ENCODE measurements around the gene LMO1.
A peak's percentile ranks its signal among the peaks of the same experiment; 100 is the strongest.

Gene LMO1

GRCh38 chr11:8263769-8264410 is at the start of gene LMO1:
Gene LMO1 (minus strand): TSS chr11:8263878. CDS start chr11:8263362, 516 bp downstream.
- peak; percentile 86 for DNase-seq

GRCh38 chr11:8312986-8313385 is 49.3 kb upstream of the LMO1 start:
- no peak for DNase-seq

- DNase-seq, result no peak
Observed at GRCh38 chr11:8311366-8311765, 47.7 kb upstream of the LMO1 start.

GRCh38 chr11:8310743-8311298 is 47.1 kb upstream of the LMO1 start:
- DNase-seq, result no peak

GRCh38 chr11:8309862-8310261 is 46.2 kb upstream of the LMO1 start:
- DNase-seq, result no peak

GRCh38 chr11:8309311-8309710 is 45.6 kb upstream of the LMO1 start:
- DNase-seq, result no peak

GRCh38 chr11:8307601-8308000 is 43.9 kb upstream of the LMO1 start:
- DNase-seq, result no peak

GRCh38 chr11:8301622-8302021 is 37.9 kb upstream of the LMO1 start:
- no peak for DNase-seq

GRCh38 chr11:8298801-8299786 is 35.4 kb upstream of the LMO1 start:
- DNase-seq, result no peak

GRCh38 chr11:8297781-8298440 is 34.2 kb upstream of the LMO1 start:
- no peak for DNase-seq

GRCh38 chr11:8296872-8297271 is 33.2 kb upstream of the LMO1 start:
- DNase-seq, result no peak

GRCh38 chr11:8296038-8296649 is 32.5 kb upstream of the LMO1 start:
- no peak for DNase-seq

- no peak for DNase-seq
Observed at GRCh38 chr11:8294251-8294935, 30.7 kb upstream of the LMO1 start.

- DNase-seq, result no peak
Observed at GRCh38 chr11:8293171-8293570, 29.5 kb upstream of the LMO1 start.

GRCh38 chr11:8292351-8292750 is 28.7 kb upstream of the LMO1 start:
- DNase-seq, result no peak

- no peak for DNase-seq
Observed at GRCh38 chr11:8291421-8292350, 28.0 kb upstream of the LMO1 start.

GRCh38 chr11:8290081-8290810 is 26.6 kb upstream of the LMO1 start:
- no peak for DNase-seq

- no peak for DNase-seq
Observed at GRCh38 chr11:8289492-8289918, 25.8 kb upstream of the LMO1 start.

GRCh38 chr11:8288824-8289491 is 25.3 kb upstream of the LMO1 start:
- DNase-seq, result no peak

All from suppressor macrophage treated with lipopolysaccharide for 4 hours (primary cell).